NCI-H526 treated with DMSO at 0.1 percent for 48 hours (cell line): ENCODE results near the gene KREMEN1.

Experiments used
- DNase-seq: peaks from one replicate; lab custom pipeline; 2025; lab: John Stamatoyannopoulos, UW

Gene KREMEN1

DNA sequence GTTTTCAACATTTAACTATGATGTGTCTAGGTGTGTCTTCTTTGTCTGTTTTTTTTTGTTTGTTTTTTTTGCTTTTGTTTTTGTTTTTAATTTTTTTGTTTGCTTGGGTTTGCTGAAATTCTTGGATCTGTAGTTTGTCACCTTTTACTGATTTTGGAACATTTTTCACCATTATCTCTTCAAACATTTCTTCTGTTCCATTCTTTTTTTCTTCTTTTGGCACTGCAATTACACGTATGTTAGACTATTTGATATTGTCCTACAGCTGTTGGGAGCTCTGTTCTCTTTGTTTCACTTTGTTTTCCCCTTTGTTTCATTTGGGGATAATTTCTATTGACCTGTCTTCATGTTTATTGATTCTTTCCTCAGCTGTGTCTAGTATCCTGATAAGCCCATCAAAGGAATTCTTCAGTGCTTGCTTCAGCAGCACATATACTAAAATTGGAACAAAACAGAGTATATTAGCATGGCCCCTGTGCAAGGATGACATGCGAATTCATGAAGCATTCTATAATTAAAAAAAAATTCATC lies 60.8 kb downstream of the KREMEN1 start:
- DNase-seq: no peak

GRCh38 chr22:29134448-29134847 lies 61.6 kb downstream of the KREMEN1 start:
- no peak for DNase-seq

DNA sequence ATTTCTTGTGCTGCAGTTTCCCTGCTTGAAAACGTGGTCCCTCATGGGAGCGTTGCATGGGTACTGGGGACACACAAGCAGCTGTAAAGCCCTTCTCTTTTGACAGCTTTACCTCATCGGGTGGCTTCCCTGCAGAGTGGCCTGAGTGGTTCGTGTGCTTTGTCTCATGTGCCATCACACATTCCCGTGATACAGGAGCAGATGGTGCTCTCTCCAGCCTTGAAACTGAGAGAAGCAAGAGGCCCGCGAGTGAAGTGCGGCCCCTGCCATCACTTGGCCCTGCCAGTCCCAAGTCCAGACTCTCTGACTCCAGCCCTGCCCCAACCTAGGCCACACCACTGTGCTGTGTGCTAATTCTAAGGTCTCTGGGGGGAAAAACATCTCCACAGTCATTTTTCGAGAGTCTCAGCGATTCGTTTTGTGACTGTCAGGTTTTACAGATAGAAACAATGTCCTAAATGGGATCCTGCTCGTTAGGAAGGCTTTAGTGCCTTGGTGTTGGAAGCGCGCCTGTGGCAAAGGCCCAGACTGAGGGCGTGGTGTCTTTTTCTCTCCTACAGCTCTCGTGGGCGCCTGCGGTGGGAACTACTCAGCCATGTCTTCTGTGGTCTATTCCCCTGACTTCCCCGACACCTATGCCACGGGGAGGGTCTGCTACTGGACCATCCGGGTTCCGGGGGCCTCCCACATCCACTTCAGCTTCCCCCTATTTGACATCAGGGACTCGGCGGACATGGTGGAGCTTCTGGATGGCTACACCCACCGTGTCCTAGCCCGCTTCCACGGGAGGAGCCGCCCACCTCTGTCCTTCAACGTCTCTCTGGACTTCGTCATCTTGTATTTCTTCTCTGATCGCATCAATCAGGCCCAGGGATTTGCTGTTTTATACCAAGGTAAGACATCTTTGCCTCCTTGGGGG lies 64.2 kb downstream of the KREMEN1 start:
- DNase-seq: no peak

GRCh38 chr22:29138556-29139305 lies 65.9 kb downstream of the KREMEN1 start:
- DNase-seq: no peak

DNA sequence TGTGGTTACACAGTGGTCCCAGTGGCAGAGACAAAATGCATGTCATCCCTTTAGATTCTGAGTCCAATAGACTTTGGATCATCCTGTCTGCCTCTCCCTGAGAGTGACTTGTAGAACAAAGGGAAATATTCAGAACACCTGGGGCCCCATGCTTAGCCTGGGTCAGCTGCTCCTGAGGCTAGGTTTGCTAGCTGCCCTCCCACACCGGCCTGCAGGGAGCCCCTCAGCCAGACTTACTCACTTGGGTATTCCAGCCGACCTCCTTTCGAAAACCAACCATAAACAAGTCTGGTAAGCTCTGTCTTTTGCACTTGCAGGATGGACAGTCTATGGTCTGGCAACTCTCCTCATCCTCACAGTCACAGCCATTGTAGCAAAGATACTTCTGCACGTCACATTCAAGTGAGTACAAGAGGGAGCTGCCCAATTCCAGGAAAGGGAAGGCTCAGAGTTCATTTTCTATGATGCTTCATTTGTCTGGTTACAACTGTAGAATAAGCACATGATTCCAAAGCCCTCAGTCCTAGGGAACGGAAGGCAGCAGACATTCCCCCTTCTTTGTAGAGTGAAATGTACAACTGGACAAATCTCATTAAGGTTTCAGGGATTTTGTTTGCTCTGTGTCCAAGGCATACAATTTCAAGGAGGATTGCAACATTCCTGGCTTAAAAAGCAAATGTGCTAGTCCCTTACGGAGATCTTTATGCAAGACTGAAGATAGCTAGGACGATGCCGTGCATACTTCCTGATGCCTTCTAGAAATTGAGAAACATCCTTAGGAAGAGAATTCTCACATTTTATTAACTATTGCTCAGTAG lies 67.3 kb downstream of the KREMEN1 start:
- DNase-seq: no peak

DNA sequence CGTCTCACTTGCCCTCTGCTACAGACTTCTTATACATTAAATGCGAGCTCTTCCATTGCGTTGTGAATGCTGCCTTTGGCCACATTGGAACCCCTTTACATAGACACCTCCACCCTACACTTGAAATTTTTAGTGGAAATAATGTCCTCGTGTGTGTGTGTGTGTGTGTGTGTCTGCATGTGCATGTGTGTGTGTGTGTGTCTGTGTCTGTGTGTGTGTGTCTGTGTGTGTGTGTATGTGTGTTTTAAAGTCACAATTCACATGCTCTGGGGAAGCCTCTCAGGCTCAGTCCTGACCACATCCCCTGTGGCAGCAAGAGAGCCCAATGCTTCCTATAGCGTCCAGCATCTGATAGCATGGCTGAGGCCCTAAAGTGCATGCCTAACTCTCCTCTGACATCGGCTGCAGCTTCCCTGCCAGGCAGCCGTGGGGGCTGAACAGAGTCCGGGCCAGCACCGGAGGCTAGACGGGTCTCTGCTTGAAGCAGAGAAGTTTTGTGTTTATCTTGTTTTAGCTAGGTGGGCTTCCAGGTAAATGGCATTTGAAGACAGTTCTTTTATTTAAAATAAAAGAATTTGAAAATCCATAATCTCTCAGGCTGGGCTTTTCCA lies 68.3 kb downstream of the KREMEN1 start:
- no peak for DNase-seq

- DNase-seq: no peak
These were observed 69.3 kb downstream of the KREMEN1 start for GRCh38 chr22:29142116-29142515.

DNA sequence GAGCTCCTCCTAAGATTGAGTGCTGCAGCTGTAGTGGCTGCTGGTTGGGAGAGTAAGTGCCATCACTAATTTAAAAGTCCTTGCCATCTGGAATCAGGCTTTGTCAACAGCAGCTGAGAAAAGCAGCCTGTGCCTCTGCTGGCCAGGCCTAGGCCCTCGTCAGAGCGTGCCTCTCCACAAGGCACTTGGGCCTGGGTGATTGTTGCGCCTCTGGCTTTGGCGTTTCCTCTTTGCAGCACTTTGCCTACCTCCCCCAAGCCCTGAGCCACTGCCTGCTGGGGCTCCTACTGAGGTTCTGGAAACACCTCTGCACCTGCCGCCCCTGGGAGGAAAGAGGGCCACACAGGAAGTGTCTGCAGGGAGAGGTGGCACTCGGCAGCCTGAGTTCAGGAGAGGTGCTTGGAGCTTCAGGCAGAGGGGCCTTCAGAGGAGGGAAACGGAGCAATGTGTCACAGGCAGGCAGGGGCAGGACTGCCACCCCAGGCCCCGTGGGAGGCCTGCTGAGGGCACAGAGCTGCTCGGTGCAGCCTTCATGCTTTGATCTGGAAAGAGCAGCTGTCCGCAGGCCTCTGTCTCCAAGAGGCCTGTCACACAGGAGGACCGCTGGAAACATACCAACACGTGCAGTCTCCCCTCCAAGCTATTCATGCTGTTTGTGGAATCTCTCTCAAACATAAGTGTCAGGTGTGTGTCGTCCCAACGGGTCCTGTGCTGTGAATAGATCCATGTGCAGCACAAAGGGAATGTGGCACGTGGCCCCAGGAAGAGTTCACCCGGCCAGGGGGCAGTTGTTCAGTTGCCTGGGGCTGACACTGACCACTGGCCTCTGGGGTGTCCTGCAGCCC lies 71.3 kb downstream of the KREMEN1 start:
- no peak for DNase-seq

GRCh38 chr22:29144786-29145160 lies 71.9 kb downstream of the KREMEN1 start:
- DNase-seq: no peak

DNA sequence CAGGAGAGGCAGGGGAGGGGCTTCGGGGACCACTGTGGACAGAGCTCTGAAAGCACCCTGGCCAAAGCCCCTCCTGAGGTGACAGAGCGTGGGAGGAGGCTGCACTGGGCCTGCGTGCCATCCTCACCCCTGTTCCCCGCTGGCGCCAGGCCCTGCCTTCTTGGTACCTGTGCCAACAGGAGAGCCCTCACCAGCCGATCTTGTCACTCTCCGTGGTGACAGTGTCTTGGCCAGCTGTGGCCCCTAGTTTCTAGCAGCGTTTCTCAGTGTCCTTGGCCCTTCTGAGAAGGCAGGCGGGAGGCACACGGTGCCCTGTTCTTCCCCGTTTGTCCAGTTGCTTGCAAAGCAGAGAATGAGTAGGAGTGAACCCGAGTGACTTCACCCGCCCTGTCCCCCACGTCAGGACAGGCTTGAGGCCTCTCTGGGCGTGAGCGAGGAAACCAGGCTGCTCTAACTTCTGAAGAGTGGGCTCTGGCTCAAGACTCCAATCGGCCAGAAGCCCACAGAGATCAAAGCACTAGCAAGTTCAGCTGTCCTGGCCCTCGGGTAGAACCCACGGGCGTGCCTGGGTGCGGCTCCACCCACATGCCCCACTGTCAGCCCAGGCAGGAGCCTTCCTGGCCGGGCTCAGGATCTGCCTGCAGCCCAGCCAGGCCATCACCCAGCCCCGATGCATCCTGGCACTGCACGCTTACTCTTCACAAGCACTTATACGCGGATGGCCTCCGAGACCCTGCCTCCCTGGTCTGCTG lies 72.7 kb downstream of the KREMEN1 start:
- no peak for DNase-seq

DNA sequence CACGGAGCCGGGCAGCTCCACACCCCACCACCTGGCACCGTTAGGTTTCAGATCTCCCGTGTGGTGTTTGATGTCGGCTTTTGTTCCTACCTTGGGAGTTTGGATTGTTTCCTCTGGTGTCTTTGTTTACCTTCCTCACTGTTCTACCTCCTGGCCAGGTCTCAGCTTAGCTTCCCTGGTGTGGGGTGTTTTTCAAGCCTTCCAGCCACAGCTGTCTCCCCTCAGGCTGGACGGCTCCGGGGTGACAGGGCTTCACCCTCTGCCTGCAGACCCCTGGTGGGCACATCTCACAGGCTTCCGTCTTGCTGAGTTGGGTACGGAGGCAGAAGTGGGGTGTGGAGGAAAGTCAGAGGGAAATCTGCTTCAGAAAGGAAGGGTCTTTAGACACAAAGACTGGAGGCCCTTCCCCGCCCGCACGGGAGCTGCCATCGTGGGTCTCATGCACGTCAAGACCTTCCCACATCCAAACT lies 73.3 kb downstream of the KREMEN1 start:
- DNase-seq: no peak

GRCh38 chr22:29146771-29147170 lies 73.9 kb downstream of the KREMEN1 start:
- DNase-seq: no peak

DNA sequence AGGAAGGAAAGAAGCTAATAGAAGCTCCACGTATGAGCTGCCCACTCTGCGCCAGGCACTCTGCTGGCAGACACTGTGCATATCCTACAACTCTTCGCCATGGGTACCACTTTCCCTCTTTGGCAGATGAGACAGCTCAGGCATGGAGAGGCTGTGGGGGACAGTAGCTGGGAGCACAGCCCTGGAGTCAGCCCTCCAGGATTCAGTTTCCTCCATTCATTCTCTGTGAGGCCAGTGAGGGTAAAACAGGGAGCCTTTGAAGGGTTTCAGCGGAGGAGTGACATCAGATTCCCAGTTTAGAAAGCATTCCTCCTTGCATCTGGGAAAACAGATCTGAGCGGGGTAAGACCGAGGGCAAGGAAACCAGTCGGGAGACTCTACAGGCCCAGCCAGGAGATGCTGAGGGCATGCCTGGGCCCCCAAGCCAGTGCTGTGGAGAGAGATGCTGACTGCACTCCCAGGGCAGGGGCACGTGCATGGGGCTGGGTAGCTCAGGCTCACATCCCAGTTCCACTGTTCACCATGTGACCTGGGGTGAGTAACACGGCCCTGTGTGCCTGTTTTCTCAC lies 74.6 kb downstream of the KREMEN1 start:
- DNase-seq: no peak

GRCh38 chr22:29148036-29148435 lies 75.2 kb downstream of the KREMEN1 start:
- no peak for DNase-seq

DNA sequence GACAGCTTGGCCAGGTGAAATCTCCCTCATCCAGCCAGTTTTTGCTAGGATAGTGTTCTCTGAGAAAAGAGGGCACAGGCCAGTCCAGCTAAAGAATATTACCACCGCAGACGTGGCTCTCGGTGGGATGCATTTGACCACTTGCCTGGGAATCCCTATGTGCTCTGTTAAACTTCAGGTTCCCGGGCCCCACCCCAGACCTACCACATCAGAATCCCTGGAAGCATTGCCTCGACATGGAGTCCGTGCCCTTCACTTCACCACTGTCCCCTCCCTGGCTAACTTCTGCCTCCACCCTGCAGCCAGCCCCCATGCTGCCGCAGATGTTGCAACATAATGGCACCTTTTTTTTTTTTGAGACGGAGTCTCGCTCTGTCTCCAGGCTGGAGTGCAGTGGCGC lies 76.0 kb downstream of the KREMEN1 start:
- DNase-seq: no peak

DNA sequence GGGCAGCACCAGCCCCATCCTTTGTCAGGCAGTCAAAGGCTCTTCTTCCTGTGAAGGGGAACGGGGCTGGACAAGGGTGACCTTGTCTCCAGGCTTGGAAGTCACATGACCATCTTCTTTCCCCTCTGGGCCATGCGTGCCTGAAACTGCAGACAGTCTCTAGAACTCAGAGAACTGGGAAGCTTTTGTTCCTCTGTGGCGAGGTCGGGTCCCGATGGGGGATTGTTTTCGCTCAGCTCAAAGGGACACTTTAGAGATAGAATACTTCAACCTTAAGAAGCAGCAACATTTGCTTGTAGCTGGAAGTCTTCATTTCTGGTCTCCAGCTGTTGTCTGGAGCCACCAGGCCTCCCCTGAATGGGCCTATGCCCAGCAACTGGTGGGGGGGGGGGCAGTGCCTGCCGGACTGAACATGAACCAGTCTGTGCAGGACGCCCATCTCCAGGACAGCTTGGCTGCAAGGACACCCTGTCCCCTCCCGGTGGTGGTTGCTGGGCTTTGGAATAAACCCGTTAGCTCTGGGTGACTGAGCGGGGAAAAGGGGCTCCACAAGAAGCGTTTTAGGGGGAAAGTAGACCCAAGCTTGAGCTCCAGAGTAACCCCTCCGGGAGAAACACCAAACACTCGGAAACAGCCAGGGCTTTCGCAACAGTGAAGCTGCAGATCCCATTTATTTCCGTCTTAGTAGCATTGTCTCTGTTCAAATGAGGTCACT lies 77.2 kb downstream of the KREMEN1 start:
- no peak for DNase-seq

GRCh38 chr22:29150701-29151100 lies 77.9 kb downstream of the KREMEN1 start:
- DNase-seq: no peak

DNA sequence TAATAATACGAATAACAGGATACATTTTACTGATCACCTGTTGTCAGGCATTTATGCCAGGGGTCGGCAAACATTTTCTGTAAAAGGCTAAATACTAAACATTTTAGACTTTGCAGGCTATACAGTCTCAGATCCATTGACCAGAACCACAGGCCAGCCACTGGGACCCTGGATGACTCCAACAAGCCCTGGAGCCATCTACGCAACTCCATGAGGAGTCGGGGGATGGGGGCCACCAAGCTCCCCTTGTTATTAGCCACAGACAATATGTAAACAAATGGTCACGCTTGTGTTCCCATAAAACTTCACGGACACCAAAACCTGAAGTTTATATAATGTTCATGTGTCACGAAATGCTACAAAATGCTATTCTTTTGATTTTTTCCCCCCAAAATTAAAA lies 78.5 kb downstream of the KREMEN1 start:
- DNase-seq: no peak
